GM19463 (cell line): ENCODE results near the gene FOXO6.

Source experiments
- ATAC-seq: cut with Tn5 transposase; IDR thresholded peaks from one replicate; pipeline ENCODE4 v1.9.1; 2021; ENCODE audit warnings: mild to moderate bottlenecking, moderate library complexity; ENCODE audit not compliant: unreplicated experiment

Gene FOXO6

DNA sequence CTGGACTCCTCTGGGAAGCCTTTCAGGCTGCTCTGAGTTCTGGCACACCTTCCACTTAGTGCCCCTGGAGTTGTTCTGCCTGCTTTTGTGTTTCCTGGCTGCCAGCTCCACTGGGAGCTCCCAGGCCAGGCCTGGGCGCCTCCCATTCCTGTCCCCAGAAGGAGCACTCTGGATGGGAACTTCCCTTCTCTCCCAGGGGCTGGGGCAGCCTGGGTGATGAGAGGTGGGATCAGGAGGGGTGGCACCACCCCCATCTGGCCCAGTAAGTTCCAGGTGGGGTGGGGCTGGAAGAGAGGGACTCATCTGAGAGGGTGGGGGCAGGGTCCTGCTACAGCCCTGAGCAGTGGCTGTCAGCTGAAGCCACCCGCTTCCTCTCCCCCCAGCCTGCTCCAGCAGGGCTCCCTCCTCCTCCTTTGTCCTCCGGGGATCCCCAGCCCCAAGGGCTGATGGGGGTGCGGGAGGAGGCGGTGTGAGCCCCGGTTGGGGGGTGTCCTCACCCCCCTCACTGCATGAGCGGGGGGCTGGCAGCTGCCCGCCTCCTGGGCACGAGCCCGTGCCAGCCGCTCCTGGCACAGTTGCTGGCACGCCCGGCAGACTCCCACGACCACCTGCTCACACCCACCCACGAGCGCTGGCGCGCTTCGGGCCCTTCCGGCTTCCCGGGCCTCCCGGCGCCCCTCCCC, 4.7 kb downstream of the FOXO6 start:
- no peak for ATAC-seq

DNA sequence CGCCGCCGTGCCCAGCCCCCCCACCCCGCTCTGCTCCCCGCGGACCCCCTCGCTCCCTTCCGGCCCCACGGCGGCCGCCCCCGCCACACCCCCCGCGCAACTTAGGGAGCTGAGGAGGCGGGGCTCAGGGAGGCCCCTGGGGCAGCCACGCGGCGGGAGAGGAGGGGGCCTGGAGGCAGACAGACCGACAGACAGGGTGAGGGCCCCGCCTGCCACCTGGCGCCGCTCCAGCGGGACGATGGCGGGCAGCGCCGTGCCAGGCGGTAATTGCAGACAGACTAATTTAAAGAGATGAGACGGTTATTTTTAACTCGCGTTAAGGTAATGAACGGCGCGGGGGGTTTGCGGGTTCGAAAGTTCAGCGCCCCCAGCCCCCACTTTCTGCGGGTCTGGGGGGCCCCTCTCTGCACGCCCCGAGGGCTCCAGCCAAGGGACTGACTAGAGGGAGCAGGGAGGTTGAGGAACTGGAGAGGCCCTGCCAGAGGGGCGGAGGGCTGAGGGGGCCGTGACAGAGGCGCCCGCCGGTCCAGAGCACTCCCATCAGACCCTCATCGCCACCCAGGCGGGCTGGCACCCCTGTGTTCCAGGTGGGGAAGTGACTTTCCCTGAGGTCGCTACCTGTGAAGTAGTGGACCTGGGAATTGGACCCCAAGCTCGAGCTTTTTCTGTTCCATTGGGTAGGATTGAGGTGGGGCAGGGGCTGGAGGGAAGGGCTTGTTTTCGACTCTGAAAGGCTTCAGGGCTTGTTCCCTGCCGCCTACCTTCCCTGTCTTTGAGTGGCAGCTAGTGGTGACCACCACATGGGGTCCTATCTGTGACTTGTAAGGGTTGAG, 5.4 kb downstream of the FOXO6 start:
- ATAC-seq: no peak

DNA sequence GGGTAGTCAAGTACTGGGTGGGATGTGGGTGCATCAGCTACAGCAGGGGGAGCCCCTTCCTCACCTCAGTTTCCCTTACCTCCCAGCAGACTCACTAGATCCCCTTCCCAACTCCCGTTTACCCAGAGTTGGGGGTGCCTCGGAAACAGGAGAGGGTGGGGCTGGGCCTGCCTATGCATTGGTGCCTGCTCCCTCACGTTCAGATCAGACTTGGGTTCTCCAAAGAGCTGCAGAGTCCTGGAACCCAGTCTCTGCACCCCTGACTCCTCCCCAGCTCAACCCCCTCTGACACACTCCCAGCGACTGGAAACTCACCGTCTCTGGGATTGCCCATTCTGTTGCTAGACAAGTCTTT, 6.0 kb downstream of the FOXO6 start:
- no peak for ATAC-seq

DNA sequence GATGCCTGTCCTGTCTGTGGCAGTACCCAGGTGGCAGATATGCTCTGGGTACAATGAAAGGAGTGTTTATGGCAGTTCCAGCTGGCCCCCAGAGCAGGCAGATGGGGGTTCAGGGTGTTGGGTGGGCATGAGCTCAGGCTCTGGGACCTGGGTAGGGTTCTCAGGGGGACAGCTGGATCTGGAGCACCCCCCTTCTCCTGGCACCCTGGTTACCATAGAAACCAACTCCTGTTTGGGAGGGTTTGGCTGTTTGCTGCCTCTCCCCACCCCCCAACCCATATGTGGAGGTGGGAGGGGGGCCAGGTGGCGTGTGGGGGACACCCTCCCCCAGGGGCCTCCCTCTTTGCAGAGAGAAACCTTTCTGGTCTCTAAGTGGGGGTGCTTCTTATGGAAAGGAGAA, 7.1 kb downstream of the FOXO6 start:
- no peak for ATAC-seq

DNA sequence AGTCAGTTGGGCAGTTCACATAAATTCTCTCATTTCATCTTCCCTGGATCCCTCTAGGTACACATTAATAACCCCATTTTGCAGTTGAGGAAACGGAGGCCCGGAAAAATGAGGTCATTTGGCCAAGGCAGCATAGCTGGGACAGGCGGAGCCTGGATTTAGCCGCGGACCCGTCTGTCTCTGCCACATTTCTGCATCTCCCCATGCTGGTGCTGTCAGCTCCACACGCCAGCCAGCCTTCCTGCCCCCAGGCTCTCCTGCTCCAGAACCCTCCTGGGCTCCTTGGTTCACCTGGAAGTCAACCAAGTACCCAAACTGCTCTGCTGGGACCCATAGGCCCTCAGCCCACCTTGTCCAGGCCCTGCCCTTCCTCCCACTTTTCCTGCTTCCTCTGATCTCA, 7.6 kb downstream of the FOXO6 start:
- no peak for ATAC-seq

DNA sequence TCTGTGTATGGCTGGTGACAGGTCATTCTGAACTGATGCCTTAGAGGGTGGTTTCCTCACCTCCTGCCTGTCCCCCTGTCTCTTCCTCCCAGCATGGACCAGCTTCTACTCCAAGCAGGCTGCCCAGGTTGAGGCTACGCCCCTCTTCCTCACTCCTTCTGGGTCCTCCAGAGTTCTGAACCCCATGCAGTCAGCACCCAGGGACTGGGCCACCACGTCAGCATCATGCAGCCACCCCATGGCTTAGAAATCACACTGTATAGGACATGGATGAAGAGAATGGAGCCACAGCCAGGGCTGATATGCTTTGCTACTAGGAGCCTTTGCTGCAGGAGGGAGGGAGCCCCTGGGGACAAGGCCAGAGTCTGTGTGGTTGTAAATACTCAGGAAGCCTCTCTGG, 8.3 kb downstream of the FOXO6 start:
- ATAC-seq: no peak

DNA sequence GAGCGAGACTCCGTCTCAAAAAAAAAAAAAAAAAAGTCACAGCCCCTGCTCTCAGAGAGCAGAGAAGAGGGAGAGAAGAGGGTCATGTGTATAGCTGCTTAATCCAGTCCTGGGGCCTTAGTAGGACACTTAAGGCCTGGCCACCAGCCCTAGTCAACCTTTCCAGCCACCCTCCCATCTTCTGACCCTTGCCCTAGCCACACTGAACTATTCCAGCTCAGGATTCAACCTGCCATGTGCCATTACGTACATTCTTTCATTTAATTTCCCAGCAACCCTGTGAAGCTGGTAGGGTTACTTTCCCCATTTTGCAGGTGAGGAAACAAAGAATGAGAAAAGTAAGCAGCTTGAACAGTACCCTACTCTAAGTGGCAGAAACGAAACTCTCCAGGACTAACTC, 9.0 kb downstream of the FOXO6 start:
- ATAC-seq: no peak

DNA sequence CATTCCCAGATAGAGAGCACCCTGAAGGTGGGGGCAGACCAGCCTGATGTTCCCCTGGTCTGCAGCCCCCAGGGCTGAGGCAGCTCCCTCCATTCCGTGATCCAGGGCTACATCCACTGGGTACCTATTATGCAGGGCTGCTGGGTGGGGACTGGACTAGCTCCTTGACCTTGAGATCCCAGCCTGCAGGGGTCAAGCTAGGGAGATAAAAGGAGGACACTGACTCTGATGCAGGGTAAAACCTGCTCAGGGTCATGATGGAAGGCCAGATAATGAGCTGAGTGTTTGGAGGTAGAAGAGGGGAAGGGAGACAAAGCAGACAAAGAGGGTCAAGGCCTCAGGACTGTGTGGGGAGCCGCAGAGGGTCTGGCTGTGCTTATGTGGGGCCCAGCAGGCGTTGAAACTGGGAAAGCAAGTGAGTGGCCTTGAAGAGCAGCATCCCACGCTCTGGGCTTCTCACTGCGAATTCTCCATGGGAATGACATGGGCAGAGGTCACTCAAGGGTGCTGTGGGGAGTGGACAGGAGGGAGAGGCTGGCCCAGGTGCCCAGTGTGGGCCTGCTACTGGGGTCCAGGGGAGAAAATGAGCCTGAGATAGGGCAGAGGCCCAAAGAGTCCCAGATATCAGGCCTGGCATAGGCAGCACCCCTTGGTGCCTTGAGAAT, 9.7 kb downstream of the FOXO6 start:
- ATAC-seq: no peak

DNA sequence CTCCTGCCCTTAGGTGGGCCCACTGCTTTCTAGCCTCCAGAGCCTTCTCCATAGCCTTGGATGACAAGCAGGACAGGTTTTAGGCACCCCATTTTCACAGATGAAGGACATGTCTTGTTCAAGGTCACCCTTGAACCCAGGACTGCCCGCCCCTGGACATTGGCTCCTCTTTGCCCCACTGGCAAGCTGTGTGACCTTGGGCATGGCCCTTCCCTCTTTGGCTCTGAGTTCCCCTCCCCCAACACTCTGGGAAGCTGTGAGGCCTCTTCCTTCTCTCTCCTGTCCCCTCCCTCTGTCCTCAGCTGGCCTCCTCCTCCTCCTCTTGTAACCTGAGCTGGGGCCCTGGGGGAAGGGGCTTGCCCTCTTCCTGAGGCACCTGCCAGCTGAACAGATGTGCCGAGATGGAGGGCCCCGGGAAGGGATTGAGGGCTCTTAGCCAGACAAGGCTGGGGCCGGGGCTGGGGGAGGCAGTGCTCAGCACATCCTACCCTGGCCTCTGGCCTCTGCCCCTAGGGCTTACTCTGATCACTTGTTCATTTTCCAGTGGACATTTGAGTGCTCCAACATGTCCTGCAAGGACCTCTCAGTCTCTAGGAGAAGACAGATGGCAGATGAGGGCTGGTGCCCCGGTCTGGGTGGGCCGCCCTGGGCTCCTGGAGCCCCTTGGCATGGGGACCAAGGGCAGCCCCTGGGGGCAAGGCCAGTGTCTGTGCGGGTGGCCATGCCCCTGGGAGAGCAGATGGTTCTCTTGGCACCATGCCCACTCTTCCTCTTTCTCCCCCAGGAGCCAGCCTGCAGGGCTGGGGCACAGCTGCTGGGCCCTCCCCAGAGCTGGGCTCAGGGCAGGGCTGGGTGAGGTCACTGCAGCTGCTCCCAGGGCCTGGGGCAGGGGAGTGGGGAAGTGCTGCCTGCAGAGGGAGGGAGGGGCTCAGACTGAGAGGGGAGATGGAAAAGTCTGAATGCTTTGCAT, 10.7 kb downstream of the FOXO6 start:
- ATAC-seq: no peak

DNA sequence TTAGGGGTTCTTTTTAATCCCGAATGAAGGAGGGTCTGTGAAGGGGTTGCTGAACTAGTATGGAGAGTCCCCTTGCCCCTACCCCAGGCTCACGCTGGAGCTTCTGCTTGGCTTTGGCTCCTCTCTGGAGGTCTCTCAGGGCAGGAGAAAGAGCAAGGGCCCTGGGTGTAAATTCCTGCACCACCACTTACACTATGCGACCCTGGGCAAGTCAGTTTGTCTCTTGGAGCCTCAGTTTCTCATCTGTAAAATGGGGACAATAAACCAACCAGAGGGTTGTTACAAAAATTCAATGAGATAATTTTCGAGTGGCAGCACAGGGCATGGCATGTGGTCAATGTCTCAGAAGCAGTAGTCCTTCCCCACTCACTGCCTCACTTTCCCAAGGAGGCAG, 11.4 kb downstream of the FOXO6 start:
- no peak for ATAC-seq

DNA sequence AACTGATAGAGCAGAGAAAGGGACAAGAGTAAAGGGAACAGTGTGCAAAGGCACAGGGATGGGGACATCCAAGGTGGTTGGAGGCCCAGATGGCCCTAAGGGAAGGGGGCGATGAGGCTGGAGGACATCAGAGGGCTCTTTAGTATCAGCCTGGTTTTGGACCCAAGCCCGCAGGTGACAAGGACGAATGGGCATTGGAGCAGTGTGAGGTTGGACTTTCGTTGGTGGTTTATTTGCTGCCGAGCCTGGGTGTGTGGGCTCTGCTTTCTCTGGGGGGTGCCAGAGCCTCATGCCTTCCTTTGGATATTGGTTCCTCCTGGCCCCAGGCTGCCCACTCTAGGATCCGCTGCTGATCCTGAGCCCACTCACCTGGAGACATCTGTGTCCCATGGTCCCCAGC, 12.1 kb downstream of the FOXO6 start:
- ATAC-seq: no peak

DNA sequence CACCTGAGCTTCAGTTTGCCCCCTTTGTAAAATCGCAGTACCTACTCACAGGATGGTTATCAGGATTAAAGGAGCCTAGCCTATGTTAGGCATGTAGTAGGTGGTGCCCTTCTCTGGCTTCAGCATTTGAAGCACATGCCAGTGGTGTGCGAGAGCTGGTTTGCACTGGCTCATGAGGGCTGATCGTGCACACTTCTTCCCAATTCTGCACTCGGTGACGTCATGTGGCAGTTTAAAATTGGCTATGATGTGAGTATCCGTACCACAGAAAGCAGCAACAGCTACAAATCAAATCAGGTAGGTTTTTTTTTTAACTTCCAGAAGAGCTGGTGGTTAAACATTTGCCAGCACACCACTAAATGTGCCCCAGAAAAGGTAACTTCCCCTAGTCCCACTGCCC, 13.5 kb downstream of the FOXO6 start:
- ATAC-seq: no peak

DNA sequence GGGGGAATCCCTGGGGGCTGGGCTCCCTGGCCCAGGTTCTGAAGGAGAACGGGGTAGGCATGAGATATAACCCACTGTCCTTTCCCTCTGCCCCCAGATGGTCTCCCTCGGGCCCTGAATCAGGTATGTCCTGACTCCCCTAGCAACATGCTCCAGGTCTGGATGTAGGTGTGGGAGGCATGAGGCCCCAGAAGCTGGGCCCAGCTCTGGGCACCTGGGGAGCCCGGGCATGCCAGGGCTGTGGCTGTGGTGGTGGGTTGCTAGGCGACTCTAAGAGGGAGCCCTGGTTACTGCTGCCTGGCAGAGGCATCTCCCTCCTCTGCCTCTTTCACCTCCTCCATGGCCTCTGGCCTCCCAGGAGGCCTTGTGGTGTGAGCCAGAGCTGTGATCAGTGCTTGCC, 16.2 kb downstream of the FOXO6 start:
- no peak for ATAC-seq

DNA sequence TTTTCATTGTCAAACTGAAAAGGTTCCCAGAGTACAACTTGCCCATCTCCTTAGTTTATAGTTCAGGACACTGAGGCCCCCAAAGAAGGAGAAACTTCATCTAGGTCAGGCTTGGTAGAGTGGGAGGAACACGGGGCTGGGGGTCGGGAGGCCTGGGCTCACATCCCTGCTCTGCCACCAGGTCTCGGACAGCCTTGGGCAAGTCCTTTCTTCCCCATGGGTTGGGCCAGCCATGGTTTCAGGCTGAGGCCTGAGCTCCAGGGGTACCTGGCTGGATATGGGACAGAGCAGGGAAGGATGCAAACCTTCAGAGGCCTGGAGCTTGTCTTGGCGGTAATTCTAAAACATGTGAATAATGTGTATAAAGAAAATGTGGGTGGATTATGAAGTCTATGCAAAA, 17.0 kb downstream of the FOXO6 start:
- ATAC-seq: no peak

DNA sequence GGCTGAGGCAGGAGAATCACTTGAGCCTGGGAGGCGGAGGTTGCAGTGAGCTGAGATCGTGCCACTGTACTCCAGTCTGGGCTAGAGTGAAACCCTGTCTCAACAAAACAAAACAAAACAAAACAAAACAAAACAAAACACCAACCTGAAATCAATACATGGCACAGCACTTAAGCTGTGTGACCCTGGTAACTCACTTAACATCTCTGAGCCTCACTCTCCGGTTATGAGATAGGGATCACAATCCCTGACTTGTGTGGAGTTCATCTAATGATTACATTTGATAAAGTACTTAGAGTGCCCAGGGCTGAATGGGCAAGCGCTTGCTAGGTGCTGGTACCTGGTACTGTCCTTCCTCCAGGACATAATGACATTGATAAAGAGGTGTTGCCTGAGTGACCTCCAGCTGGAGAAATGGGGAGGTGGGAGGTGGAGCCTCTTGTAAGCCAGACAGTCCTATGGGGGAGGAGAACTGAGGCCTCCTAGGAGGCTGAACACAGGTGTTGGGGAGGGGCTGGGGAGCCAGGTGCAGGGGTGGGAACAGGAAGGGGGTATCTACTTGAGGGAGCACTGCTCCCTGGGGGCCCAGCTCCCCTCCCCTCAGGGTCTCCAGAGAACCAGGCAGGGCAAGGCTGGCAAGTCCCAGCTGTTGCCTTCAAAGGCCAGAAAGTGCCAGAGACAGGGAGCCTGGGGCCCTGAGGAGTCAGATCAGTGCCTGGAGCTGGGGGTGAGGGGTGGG, 17.9 kb downstream of the FOXO6 start:
- ATAC-seq: no peak

DNA sequence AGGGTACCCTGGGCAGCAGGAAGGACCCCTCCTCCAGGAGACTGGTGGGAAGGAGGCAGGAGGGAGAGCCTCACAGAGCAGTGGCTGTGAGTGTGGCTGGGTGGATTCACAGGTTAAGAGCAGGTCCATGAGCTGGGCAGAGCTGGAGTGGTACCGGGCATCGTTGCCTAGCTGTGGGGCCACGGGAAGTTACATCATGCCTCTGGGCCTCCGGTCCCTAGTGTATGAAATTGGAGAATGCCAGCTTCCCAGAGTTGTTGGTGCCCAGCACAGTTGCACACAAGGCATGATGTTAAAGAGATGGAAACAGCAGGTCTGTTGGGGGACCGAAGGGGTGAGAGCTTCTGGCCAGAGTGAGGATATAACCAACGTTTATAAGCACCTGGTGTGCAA, 18.5 kb downstream of the FOXO6 start:
- ATAC-seq: no peak

DNA sequence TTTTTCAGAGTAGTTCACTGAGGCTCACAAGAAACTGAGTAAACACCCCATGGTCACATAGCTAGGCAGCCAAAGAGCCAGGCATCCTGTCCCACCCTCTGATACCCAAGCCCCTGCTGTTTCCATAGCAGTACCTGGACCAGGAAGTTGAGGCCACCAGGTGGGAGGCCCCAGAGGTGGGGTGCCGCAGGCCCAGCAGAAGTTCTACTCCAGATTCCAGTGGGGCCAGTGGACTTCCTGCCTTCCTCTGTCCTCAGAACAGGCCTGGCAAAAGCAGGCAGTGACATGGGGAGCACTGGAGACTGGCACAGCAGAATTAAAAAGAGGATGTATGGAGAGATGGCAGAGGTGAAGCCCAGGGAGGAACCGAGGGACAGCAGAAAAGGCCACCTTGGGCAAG, 19.0 kb downstream of the FOXO6 start:
- ATAC-seq: no peak

DNA sequence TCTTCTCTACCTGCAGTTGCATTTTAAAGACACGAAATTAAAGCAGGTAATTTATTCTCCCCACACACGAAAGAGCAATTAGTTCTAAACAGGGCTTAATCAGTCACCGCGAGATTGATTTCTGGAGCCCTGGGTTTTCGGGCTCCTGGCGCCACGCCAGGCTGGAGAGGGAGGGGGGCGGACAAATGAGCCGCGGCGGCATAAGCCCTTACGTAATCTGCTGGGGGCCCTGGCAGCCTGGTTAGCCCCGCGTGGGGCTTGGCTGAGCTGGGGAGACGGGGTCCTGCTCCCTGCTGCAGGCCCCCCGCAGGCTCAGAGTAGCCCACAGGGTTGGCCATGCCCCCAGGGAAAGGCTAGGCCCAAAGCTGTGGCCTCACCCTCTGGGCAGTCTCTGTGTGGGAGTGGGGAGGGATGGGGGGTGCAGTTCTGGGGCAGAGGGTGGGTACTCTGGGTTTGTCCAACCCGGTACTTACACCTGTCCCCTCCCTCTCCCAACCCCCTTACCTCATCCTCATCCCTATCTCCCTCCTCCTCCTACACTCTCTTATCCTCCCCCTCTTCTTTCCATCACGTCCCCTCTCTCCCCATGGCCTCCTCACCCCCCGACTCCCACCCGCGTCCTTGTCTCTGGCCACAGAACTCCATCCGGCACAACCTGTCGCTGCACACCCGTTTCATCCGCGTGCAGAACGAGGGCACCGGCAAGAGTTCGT, 19.9 kb downstream of the FOXO6 start:
- no peak for ATAC-seq

DNA sequence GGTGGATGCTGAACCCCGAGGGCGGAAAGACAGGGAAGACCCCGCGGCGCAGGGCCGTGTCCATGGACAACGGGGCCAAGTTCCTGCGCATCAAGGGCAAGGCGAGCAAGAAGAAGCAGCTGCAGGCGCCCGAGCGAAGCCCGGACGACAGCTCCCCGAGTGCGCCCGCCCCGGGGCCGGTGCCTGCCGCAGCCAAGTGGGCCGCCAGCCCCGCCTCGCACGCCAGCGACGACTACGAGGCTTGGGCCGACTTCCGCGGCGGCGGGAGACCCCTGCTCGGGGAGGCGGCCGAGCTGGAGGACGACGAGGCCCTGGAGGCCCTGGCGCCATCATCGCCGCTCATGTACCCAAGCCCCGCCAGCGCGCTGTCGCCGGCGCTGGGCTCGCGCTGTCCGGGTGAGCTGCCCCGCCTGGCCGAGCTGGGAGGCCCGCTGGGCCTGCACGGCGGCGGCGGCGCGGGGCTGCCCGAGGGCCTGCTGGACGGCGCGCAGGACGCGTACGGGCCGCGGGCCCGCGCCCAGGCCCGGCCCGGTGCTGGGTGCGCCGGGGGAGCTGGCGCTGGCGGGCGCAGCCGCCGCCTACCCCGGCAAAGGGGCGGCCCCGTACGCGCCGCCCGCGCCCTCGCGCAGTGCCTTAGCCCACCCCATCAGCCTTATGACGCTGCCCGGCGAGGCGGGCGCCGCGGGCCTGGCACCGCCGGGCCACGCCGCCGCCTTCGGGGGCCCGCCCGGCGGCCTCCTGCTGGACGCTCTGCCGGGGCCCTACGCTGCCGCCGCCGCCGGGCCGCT, 20.7 kb downstream of the FOXO6 start:
- ATAC-seq: no peak
